BE2C (cell line): ENCODE measurements around the gene VAPB.

Source experiments
- DNase-seq: peaks from one replicate; pipeline ENCODE4 v3.0.0-alpha.2; 2020
- H3K27me3 ChIP-seq: fragments of 250-450 bp; sonication (Bioruptor Pico); 2 replicates; pipeline ENCODE4 v1.5.1; 2020; ENCODE audit warnings: mild to moderate bottlenecking
- H3K36me3 ChIP-seq: fragments of 250-450 bp; sonication (Bioruptor Pico); 2 replicates; pipeline ENCODE4 v1.5.1; 2020; ENCODE audit warnings: mild to moderate bottlenecking
- H3K4me1 ChIP-seq: fragments of 250-450 bp; sonication (Bioruptor Pico); 2 replicates; pipeline ENCODE4 v1.5.1; 2020
- H3K4me3 ChIP-seq: 2 replicates; pipeline ENCODE4 v1.5.1; 2011; ENCODE audit warnings: low read depth, low read length
- H3K9me3 ChIP-seq: fragments of 250-450 bp; sonication (Bioruptor Pico); 2 replicates; pipeline ENCODE4 v1.5.1; 2020
- CTCF ChIP-seq: IDR thresholded peaks from 2 replicates; pipeline ENCODE4 v1.5.1; 2012; ENCODE audit warnings: mild to moderate bottlenecking, low read depth, low read length

The VAPB gene

GRCh38 chr20:58461104-58461503 is 72.1 kb downstream of the VAPB start:
- no peak for TF ChIP-seq CTCF
- DNase-seq: no peak
- H3K4me3 ChIP-seq: no peak overlapping the region
- H3K9me3 ChIP-seq: no peaks in the 10 kb centered on the region
- H3K36me3 ChIP-seq: no peaks in the 10 kb centered on the region
- H3K27me3 ChIP-seq: no peaks in the 10 kb centered on the region
- peaks cover 42% of the 10 kb centered on the region for H3K4me1 ChIP-seq

DNA sequence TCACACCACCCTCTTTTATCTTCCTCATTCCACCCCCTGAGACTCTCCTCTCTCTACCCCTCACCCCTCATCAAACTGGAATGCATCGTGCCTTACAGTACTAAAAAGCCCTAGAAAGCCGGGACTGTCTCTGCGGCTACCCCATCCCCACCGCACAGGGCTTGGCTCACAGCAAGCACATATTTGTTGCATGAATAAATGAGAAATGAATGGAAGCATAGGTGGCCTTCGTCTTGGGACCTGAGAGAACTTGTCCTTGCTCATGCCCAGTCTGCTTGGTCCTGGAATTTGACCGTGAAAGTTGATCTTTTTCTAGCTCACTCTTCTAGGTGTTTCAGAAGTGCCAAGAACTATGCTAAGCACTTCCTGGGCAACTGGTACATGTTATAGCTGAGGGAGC is 72.9 kb downstream of the VAPB start:
- no peak for TF ChIP-seq CTCF
- Histone ChIP-seq H3K9me3 (no peaks in the 10 kb centered on the region), H3K4me3 (no peak overlapping the region), H3K4me1 (peaks cover 35% of the 10 kb centered on the region), H3K36me3 (no peaks in the 10 kb centered on the region), H3K27me3 (no peaks in the 10 kb centered on the region)
- no peak for DNase-seq

DNA sequence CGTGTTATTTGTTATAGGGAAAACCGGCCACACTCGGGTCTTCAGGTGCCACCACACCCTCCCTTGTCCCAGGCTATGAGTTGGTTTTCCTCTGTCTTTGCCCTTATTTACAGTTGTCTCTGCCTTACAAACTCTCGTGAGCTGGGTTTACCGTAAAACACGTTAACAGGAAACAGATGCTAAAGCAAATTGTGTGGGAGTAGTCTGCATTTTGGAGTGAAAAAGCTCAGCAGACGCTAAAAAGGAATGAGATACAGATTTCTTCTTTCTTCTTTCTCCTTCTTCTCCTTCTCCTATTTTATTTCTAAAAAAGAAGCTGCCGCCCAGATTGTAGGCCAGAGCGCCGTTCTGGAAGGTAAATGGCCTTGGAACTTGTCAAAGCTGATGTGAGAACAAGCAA is 74.2 kb downstream of the VAPB start:
- H3K4me1 ChIP-seq: peaks cover 25% of the 10 kb centered on the region
- no peak overlapping the region for H3K4me3 ChIP-seq
- no peak for TF ChIP-seq CTCF
- H3K27me3 ChIP-seq: no peaks in the 10 kb centered on the region
- H3K9me3 ChIP-seq: no peaks in the 10 kb centered on the region
- DNase-seq: no peak
- no peaks in the 10 kb centered on the region for H3K36me3 ChIP-seq

DNA sequence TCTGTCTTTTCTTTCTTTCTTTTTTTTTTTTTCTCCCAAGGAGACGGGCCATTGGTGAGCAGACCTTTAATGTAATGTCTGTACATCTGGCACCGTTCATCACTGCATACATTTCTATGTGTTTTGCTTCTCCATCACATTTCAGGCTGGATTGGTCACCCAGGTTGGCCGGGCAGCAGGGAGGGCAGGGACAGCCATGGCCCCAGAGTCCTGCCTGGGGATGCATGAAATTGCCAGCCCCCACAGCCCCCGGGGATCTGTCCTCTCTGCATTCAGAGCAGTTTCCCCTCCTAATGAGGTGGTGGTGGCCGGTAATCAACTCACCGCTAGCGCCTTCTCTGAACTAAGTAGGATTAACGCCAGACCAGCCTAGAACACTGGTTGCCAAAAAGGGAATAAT is 75.8 kb downstream of the VAPB start:
- peaks cover 9% of the 10 kb centered on the region for H3K4me1 ChIP-seq
- H3K36me3 ChIP-seq: no peaks in the 10 kb centered on the region
- DNase-seq: no peak
- no peak overlapping the region for H3K4me3 ChIP-seq
- no peak for TF ChIP-seq CTCF
- no peaks in the 10 kb centered on the region for H3K27me3 ChIP-seq
- H3K9me3 ChIP-seq: no peaks in the 10 kb centered on the region

DNA sequence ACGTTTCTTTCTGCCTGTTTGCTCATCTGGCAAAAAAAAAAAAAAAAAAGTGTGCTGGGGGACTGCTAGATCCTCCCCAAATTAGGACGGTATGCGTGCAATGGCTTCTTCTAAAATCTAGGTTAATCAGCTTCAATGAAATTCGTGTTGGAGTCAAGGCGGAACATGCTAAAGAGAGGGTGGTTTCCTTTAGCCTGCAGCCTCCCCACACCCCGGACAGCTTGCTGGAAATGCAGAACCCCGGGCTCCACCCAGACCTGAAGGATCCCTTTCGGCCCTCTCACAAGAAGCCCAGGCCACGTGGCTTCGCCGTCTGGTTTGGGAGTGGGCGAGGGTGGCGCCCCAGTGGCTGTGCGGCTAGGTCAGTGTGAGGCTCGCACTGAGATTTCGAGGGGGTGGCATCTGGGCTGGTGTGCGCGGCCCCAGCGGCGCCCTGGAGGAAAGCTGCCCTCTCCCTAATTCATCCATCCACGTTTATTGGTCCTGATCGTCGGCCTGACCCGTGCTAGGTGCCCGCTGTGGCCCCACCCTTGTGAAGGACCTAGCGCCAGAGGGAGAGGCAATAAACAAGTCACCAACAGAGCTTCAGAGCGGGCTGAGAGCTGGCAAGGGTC is 77.2 kb downstream of the VAPB start:
- no peaks in the 10 kb centered on the region for H3K27me3 ChIP-seq
- no peaks in the 10 kb centered on the region for H3K9me3 ChIP-seq
- peaks cover 4% of the 10 kb centered on the region for H3K4me1 ChIP-seq
- TF ChIP-seq CTCF: no peak
- no peak for DNase-seq
- no peak overlapping the region for H3K4me3 ChIP-seq
- no peaks in the 10 kb centered on the region for H3K36me3 ChIP-seq

DNA sequence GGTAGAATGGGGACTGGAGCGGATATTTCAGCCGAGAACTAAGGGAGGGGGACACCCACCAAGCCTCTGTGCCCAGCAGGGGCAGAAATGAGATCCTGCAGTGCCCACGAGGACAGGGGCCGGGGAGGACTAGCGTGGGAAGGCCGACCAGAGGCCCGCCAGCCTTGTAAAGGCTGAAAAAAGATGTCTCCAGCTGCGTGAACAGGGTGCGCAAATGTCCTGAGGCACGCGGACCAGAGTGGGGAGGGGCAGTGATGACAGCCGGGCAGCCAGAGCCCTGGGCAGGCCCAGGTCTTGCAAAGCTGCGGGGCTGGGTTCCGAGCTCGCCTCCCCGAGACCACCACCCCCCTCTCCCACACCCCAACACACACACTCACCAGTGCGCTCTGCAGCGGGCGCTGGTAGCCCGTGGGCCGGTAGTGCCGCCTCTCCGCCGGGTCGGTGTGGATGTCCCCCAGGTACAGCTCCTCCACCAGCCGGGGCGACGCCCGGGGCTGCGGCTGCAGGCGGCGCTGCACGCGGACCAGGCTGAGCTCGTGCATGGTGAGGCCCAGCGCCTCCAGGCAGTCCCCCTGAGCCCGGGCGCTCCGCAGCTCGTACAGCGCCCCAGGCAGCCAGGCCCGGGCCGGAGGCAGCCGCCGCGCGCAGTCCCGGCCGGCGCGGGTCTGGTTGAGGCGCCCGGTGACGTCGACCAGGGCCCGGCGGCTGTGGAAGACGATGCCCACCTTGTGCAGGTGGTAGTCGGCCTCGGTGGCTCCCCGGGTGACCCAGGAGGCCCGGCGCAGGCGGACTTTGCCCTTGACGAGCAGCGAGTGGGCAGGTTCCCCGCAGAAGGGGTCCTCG is 77.9 kb downstream of the VAPB start:
- TF ChIP-seq CTCF: no peak
- H3K9me3 ChIP-seq: no peaks in the 10 kb centered on the region
- DNase-seq: no peak
- no peak overlapping the region for H3K4me3 ChIP-seq
- H3K4me1 ChIP-seq: peaks cover 7% of the 10 kb centered on the region
- no peaks in the 10 kb centered on the region for H3K27me3 ChIP-seq
- no peaks in the 10 kb centered on the region for H3K36me3 ChIP-seq
